Neuronal stem cell (in vitro differentiated cells): ENCODE data around the gene PKD1.
A peak's percentile ranks its signal among the peaks of the same experiment; 100 is the strongest.

Experiments
- DNase-seq: peaks from one replicate; pipeline ENCODE4 v3.0.0-alpha.2; 2013; ENCODE audit warnings: low spot score
- H2AFZ ChIP-seq: one replicate; pipeline ENCODE4 v1.6.1; 2013; ENCODE audit warnings: mild to moderate bottlenecking, low read length, inconsistent platforms
- H2AK5ac ChIP-seq: 2 replicates; pipeline ENCODE4 v1.6.1; 2013; ENCODE audit warnings: low read depth, mild to moderate bottlenecking, inconsistent platforms, low read length, moderate library complexity, mixed read lengths
- H2BK120ac ChIP-seq: 2 replicates; pipeline ENCODE4 v1.6.1; 2013; ENCODE audit warnings: low read depth, mild to moderate bottlenecking, inconsistent platforms, low read length, moderate library complexity, mixed read lengths
- H2BK12ac ChIP-seq: one replicate; pipeline ENCODE4 v1.6.1; 2013; ENCODE audit warnings: low read length, inconsistent platforms
- H2BK15ac ChIP-seq: 2 replicates; pipeline ENCODE4 v1.6.1; 2013; ENCODE audit warnings: mild to moderate bottlenecking, low read length, inconsistent platforms, mixed read lengths
- H2BK5ac ChIP-seq: one replicate; pipeline ENCODE4 v1.6.1; 2013; ENCODE audit warnings: inconsistent platforms, mild to moderate bottlenecking, low read length, moderate library complexity
- H3K14ac ChIP-seq: one replicate; pipeline ENCODE4 v1.6.1; 2013; ENCODE audit warnings: low read length, inconsistent platforms
- H3K18ac ChIP-seq: 2 replicates; pipeline ENCODE4 v1.6.1; 2013; ENCODE audit warnings: low read length, inconsistent platforms
- H3K23ac ChIP-seq: 2 replicates; pipeline ENCODE4 v1.6.1; 2013; ENCODE audit warnings: low read depth, mild to moderate bottlenecking, mixed read lengths, low read length, inconsistent platforms; ENCODE audit not compliant: poor library complexity
- H3K27ac ChIP-seq: replicated peaks from 3 replicates; pipeline ENCODE4 v1.5.1; 2013; ENCODE audit warnings: low read length, inconsistent platforms
- H3K27me3 ChIP-seq, 3 experiments: 2 replicates each; pipeline ENCODE4 v1.6.1; 2013; ENCODE audit warnings: low read length in 3 of 3, mild to moderate bottlenecking in 2 of 3, inconsistent platforms in 1 of 3, low read depth in 1 of 3, mixed read lengths in 1 of 3, moderate library complexity in 1 of 3; ENCODE audit not compliant: control insufficient read depth in 3 of 3, insufficient read depth in 3 of 3
- H3K36me3 ChIP-seq, 2 donors: replicated peaks in 1 of 2; 2 replicates each; pipeline ENCODE4 v1.6.1; 2013; ENCODE audit warnings: low read length in 2 of 2; ENCODE audit not compliant: control insufficient read depth in 2 of 2, insufficient read depth in 2 of 2
- H3K4ac ChIP-seq: 2 replicates; pipeline ENCODE4 v1.6.1; 2013; ENCODE audit warnings: inconsistent platforms, mild to moderate bottlenecking, low read length, moderate library complexity
- H3K4me1 ChIP-seq, 2 donors: 1 replicate in 1 of 2; 2 replicates in 1 of 2; pipeline ENCODE4 v1.6.1; 2013; ENCODE audit warnings: low read length in 2 of 2, low read depth in 1 of 2; ENCODE audit not compliant: control insufficient read depth in 2 of 2, insufficient read depth in 1 of 2
- H3K4me2 ChIP-seq: one replicate; pipeline ENCODE4 v1.6.1; 2013; ENCODE audit warnings: mild to moderate bottlenecking, low read length, inconsistent platforms; ENCODE audit not compliant: insufficient read depth, poor library complexity, severe bottlenecking
- H3K4me3 ChIP-seq, 2 donors: 2 replicates each; pipeline ENCODE4 v1.5.1; 2013; ENCODE audit warnings: low read length in 2 of 2, mild to moderate bottlenecking in 2 of 2, inconsistent platforms in 1 of 2, moderate library complexity in 1 of 2
- H3K79me1 ChIP-seq: one replicate; pipeline ENCODE4 v1.6.1; 2013; ENCODE audit warnings: low read depth, mild to moderate bottlenecking, inconsistent platforms, low read length, moderate library complexity
- H3K9ac ChIP-seq: one replicate; pipeline ENCODE4 v1.6.1; 2013; ENCODE audit warnings: mild to moderate bottlenecking, low read depth, low read length, inconsistent platforms; ENCODE audit not compliant: poor library complexity
- H3K9me3 ChIP-seq, 2 donors: replicated peaks in 1 of 2; 2 replicates each; pipeline versions ENCODE3 to v1.6.1; 2013; ENCODE audit warnings: low read length in 2 of 2, mild to moderate bottlenecking in 2 of 2, inconsistent platforms in 1 of 2, low read depth in 1 of 2, mixed read lengths in 1 of 2, moderate library complexity in 1 of 2; ENCODE audit not compliant: control insufficient read depth in 2 of 2, insufficient read depth in 1 of 2
- H4K8ac ChIP-seq: one replicate; pipeline ENCODE4 v1.6.1; 2013; ENCODE audit warnings: low read depth, mild to moderate bottlenecking, inconsistent platforms, low read length, moderate library complexity
- H4K91ac ChIP-seq: one replicate; pipeline ENCODE4 v1.6.1; 2013; ENCODE audit warnings: low read length, low read depth, mild to moderate bottlenecking, inconsistent platforms; ENCODE audit not compliant: poor library complexity
- WGBS, 2 donors: extraction: QIAGEN DNeasy Blood & Tissue Kit; methylation state at CpG; one replicate each; pipeline ENCODE4 v1.1.7; 2013; ENCODE audit warnings: missing lambda C conversion rate in 2 of 2, mixed read lengths in 1 of 2; ENCODE audit not compliant: insufficient read length in 2 of 2, insufficient replicate concordance in 1 of 2; ENCODE audit errors: extremely low coverage in 2 of 2; 5-methylcytosine and 5-hydroxymethylcytosine counted together

Gene PKD1

GRCh38 chr16:2040787-2041522 is 94.7 kb downstream of the PKD1 start:
- Histone ChIP-seq H4K91ac (no peak overlapping the region), H3K9ac (no peak overlapping the region), H3K27me3 (no peaks in the 10 kb centered on the region), H3K79me1 (peaks cover 2% of the 10 kb centered on the region), H2AK5ac (no peak overlapping the region), H3K4me3 (no peak overlapping the region), H3K23ac (no peak overlapping the region), H3K18ac (peak overlapping the region; percentile 28), H3K4me2 (no peak overlapping the region), H2BK5ac (no peak overlapping the region), H2AFZ (no peak overlapping the region), H4K8ac (no peak overlapping the region), H3K4ac (no peak overlapping the region), H3K14ac (no peak overlapping the region), H2BK15ac (no peak overlapping the region), H2BK120ac (no peak overlapping the region), H3K36me3 (peaks cover 0 to 11% of the 10 kb centered on the region in 2 donors), H3K27ac (no peak overlapping the region), H3K9me3 (no peaks in the 10 kb centered on the region), H2BK12ac (peak overlapping the region; percentile 10), H3K4me1 (peaks cover 0 to 12% of the 10 kb centered on the region in 2 donors)
- no CpG with 5 or more reads among the region's 20 CpGs for WGBS, 2 donors
- DNase-seq, result no peak

- Histone ChIP-seq H4K8ac (no peak overlapping the region), H3K4me1 (peaks cover 4 to 19% of the 10 kb centered on the region in 2 donors), H3K14ac (no peak overlapping the region), H2BK120ac (no peak overlapping the region), H3K27ac (no peak overlapping the region), H3K4me3 (no peak overlapping the region), H3K18ac (peak overlapping the region; percentile 28), H2BK5ac (no peak overlapping the region), H3K79me1 (peaks cover 4% of the 10 kb centered on the region), H3K9ac (peak overlapping the region; percentile 44), H3K27me3 (no peaks in the 10 kb centered on the region), H2BK15ac (no peak overlapping the region), H3K9me3 (no peaks in the 10 kb centered on the region), H3K23ac (peak overlapping the region; percentile 43), H2AK5ac (no peak overlapping the region), H4K91ac (no peak overlapping the region), H2BK12ac (peak overlapping the region; percentile 22), H3K4me2 (no peak overlapping the region), H2AFZ (no peak overlapping the region), H3K4ac (peak overlapping the region; percentile 53), H3K36me3 (peaks cover 0 to 8% of the 10 kb centered on the region in 2 donors)
- WGBS, 2 donors, result no CpG with 5 or more reads among the region's 24 CpGs
- no peak for DNase-seq
These were observed 95.5 kb downstream of the PKD1 start for GRCh38 chr16:2040041-2040786.

GRCh38 chr16:2039274-2040031 is 96.2 kb downstream of the PKD1 start:
- H3K27me3 ChIP-seq, result no peaks in the 10 kb centered on the region
- H2BK12ac ChIP-seq, result peak overlapping the region; percentile 46
- WGBS, 2 donors, result no CpG with 5 or more reads among the region's 29 CpGs
- no peaks in the 10 kb centered on the region for H3K9me3 ChIP-seq
- H2AFZ ChIP-seq, result no peak overlapping the region
- peaks cover 5% of the 10 kb centered on the region for H3K79me1 ChIP-seq
- peak overlapping the region; percentile 37 for H2BK15ac ChIP-seq
- H4K8ac ChIP-seq, result no peak overlapping the region
- no peak overlapping the region for H2BK120ac ChIP-seq
- no peak overlapping the region for H2BK5ac ChIP-seq
- H3K27ac ChIP-seq, result no peak overlapping the region
- peak overlapping the region; percentile 63 for H3K9ac ChIP-seq
- peaks cover 0 to 6% of the 10 kb centered on the region in 2 donors for H3K36me3 ChIP-seq
- no peak overlapping the region for H2AK5ac ChIP-seq
- H3K14ac ChIP-seq, result no peak overlapping the region
- no peak overlapping the region for H3K4me2 ChIP-seq
- no peak overlapping the region for H3K4ac ChIP-seq
- peaks cover 4 to 19% of the 10 kb centered on the region in 2 donors for H3K4me1 ChIP-seq
- no peak overlapping the region for H4K91ac ChIP-seq
- no peak overlapping the region for H3K4me3 ChIP-seq
- no peak for DNase-seq
- peak overlapping the region; percentile 85 for H3K23ac ChIP-seq
- no peak overlapping the region for H3K18ac ChIP-seq
